ENCODE data around the gene HNRNPCL4.
"Not testable (repeated sequence)": the region's sequence is repeated elsewhere in the genome, so short reads cannot be mapped to it uniquely, and the experiment has no call there.

HNRNPCL4 gene

DNA sequence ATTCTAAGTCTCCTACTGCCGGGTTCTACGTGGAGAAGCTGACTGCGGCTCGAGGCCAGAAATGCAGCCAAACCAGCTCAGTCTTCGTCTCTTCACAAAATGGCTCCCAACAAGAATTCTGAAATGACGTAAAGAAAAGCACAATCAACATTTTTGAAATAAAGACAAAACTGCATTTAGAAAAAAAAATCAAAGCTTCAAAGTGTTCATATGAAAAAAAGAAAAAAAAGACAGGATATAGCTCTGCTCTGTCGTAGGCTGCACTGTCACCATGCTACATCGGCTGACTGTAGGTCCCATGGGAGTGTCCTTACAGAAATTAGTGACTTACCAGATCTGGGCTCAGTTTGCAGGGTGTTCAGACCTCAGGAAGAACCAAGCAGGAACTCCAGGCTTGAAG is at the start of gene HNRNPCL4:
HNRNPCL4 (minus strand) TSS at position 101 of the 400 bp plus-strand sequence. CDS start 164 bp downstream, outside the sequence.
- POLR2A ChIA-PET (ENCODE audit: low non-redundant PET); CTCF ChIA-PET; DNase-seq (ENCODE audit: low spot score); H3K27ac ChIP-seq: not testable (repeated sequence)

- DNase-seq (ENCODE audit: low spot score); CTCF ChIA-PET; POLR2A ChIA-PET (ENCODE audit: low non-redundant PET); H3K27ac ChIP-seq: not testable (repeated sequence)
Measured at GRCh38 chr1:13208712-13209111, 43.3 kb upstream of the HNRNPCL4 start.

DNA sequence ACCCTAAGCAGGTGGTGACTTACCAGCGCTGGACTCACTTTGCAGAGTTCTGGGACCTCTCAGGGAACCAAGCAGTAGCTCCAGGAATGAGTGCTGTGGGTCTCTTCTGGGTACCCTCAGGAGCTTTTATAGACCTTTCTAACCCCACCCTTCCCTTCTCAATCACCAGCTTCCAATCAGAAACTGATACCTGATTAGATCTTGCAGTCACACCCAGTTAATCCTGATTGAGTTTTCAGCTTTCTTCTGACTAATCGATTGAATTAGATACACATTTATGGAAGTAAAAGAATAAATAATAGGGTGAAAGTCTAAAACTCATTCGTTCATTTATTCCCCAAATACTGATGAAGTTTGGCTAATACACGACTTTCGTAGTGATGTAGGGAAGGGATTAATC is 35.9 kb upstream of the HNRNPCL4 start, which contains the start of gene PRAMEF13:
PRAMEF13 (minus strand) TSS at position 101 of the 400 bp plus-strand sequence. CDS start 1,820 bp downstream, outside the sequence.
- DNase-seq (ENCODE audit: low spot score); CTCF ChIA-PET; H3K27ac ChIP-seq; POLR2A ChIA-PET (ENCODE audit: low non-redundant PET): not testable (repeated sequence)

DNA sequence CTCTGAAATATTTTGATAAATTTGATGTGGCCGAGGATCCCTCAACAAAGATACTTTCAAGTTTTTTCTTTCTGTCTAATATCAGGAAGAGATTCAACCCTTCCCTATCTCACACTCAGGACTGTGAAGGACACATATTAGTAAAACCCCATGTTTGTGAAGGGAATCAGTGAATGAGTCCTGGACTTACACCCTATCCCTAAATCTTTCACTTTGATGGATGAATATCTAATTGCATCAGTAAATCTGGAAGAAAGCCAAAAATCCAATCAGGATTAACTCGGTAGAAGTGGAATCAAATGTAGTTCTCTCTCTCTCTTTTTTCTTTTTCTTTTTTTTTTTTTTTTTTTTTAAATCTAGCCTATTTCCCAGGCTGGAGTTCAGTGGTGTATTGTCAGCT is 6.1 kb upstream of the HNRNPCL4 start, which contains the start of gene PRAMEF9:
PRAMEF9 (plus strand) TSS at position 301 of the 400 bp plus-strand sequence. CDS start 3,433 bp downstream, outside the sequence.
- DNase-seq (ENCODE audit: low spot score); CTCF ChIA-PET; H3K27ac ChIP-seq; POLR2A ChIA-PET (ENCODE audit: low non-redundant PET): not testable (repeated sequence)

GRCh38 chr1:13155909-13156308 is 9.5 kb downstream of the HNRNPCL4 start, which contains the start of gene PRAMEF26:
Gene PRAMEF26 (minus strand): TSS chr1:13156009. CDS start chr1:13153095, 2,914 bp downstream.
- CTCF ChIA-PET; H3K27ac ChIP-seq; POLR2A ChIA-PET (ENCODE audit: low non-redundant PET); DNase-seq (ENCODE audit: low spot score): not testable (repeated sequence)

DNA sequence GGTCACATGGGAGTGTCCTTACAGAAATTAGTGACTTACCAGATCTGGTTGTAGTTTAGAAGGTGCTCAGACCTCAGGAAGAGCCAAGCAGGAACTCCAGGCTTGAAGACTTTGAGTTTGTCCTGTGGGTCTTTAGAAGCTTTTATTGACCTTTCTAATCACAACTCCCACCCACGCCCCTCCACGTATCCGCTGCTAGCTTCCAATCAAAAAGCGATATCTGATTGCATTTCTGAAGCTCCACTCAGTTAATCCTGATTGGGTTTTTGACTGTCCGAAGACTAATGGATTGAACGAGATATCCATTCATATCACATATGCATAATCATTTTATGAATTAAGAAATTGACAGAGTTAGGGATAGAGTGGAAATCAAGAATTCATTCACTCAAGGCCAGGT is 48.7 kb downstream of the HNRNPCL4 start, which contains the start of gene HNRNPCL2:
HNRNPCL2 (minus strand) TSS at position 101 of the 400 bp plus-strand sequence. CDS start 454 bp downstream, outside the sequence.
- CTCF ChIA-PET; H3K27ac ChIP-seq; POLR2A ChIA-PET (ENCODE audit: low non-redundant PET); DNase-seq (ENCODE audit: low spot score): not testable (repeated sequence)

Measured in RWPE1 (cell line).